H1 (cell line): ENCODE results near the gene MISFA.

ENCODE experiments used
- BCL11A ChIP-seq, 2 experiments: IDR thresholded peaks; one replicate each; pipeline ENCODE4 v1.6.1; 2011; ENCODE audit warnings: low read depth in 2 of 2, low read length in 2 of 2, mild to moderate bottlenecking in 2 of 2
- GABPA ChIP-seq: IDR thresholded peaks from 2 replicates; pipeline ENCODE4 v1.6.1; 2011; ENCODE audit warnings: mild to moderate bottlenecking, low read length, moderate library complexity, borderline replicate concordance; ENCODE audit not compliant: insufficient read depth
- JUN ChIP-seq: IDR thresholded peaks from 2 replicates; pipeline ENCODE4 v1.6.1; 2011; ENCODE audit warnings: low read depth, mild to moderate bottlenecking, improper control_type of control experiment, low read length
- KDM1A ChIP-seq: fragments of 200-600, 300-600 bp; sonication (generic); IDR thresholded peaks from 2 replicates; pipeline ENCODE4 v1.7.1; 2016; ENCODE audit warnings: mild to moderate bottlenecking, low read length, borderline replicate concordance
- POLR2A ChIP-seq, 2 experiments: IDR thresholded peaks; 1 replicate in 1 of 2; 2 replicates in 1 of 2; pipeline ENCODE4 v1.6.1; 2011; ENCODE audit warnings: low read depth in 2 of 2, low read length in 2 of 2, mild to moderate bottlenecking in 2 of 2; ENCODE audit errors: control extremely low read depth in 1 of 2
- YY1 ChIP-seq: IDR thresholded peaks from 2 replicates; pipeline ENCODE4 v1.6.1; 2011; ENCODE audit warnings: low read depth, mild to moderate bottlenecking, low read length
- TF ChIP-seq, protein P1 (sequence below), 3 experiments: IDR thresholded peaks; 1 replicate in 2 of 3; 2 replicates in 1 of 3; pipeline versions ENCODE4 v1.5.1 to v1.6.1; 2011; ENCODE audit warnings: low read length in 3 of 3, mild to moderate bottlenecking in 3 of 3, inconsistent platforms in 2 of 3, low read depth in 1 of 3, moderate library complexity in 1 of 3; ENCODE audit not compliant: insufficient read depth in 1 of 3; ENCODE audit errors: control extremely low read depth in 1 of 3

DNA sequence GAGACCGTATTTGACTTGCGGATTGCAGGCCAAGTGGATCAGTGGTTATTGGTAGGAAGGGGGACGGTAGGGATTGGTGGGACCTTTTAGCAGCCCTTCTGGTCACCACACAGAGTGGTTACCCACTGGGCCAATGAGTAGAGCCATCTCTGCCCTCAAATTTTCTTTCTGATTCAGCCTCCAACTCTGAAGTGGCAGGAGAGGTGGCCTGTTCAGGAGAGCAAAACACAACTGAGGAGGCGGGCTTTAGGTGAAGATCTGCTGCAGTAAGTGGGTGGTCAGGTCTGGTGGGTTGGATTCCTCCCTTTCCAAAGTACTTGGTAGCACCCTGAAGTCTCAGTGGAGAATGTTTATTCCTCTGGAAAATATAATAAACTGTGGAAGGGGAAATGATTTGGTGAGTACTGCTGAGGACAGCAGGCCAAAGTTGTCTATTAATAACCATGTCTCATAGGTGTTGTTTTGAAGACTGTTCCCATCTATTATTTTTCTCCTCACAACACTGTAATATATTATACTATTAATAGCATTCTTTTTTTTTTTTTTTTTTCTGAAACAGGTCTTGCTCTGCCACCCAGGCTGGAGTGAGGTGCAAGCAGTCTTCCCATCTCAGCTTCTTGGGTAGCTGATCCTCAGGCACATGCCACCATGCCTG lies 1.5 kb downstream of the MISFA start:
- TF ChIP-seq JUN, result no peak
- TF ChIP-seq, protein P1, sequence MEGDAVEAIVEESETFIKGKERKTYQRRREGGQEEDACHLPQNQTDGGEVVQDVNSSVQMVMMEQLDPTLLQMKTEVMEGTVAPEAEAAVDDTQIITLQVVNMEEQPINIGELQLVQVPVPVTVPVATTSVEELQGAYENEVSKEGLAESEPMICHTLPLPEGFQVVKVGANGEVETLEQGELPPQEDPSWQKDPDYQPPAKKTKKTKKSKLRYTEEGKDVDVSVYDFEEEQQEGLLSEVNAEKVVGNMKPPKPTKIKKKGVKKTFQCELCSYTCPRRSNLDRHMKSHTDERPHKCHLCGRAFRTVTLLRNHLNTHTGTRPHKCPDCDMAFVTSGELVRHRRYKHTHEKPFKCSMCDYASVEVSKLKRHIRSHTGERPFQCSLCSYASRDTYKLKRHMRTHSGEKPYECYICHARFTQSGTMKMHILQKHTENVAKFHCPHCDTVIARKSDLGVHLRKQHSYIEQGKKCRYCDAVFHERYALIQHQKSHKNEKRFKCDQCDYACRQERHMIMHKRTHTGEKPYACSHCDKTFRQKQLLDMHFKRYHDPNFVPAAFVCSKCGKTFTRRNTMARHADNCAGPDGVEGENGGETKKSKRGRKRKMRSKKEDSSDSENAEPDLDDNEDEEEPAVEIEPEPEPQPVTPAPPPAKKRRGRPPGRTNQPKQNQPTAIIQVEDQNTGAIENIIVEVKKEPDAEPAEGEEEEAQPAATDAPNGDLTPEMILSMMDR (IDR thresholded peaks at IDR 0.05; ENCODE audit: control extremely low read depth in 1 of 3, insufficient read depth in 1 of 3, low read depth in 1 of 3, low read length in 3 of 3), result no peak
- no peak for TF ChIP-seq YY1
- TF ChIP-seq POLR2A (IDR thresholded peaks at IDR 0.05; ENCODE audit: control extremely low read depth in 1 of 2, low read depth in 2 of 2, low read length in 2 of 2), result no peak
- no peak for TF ChIP-seq GABPA
- TF ChIP-seq KDM1A, result no peak
- TF ChIP-seq BCL11A (IDR thresholded peaks at IDR 0.05; ENCODE audit: low read depth in 2 of 2, low read length in 2 of 2), result no peak
